NCI-H345 treated with DMSO at 0.1 percent for 48 hours (cell line): ENCODE measurements around the gene PKP1.

Source experiments
- DNase-seq: peaks from one replicate; lab custom pipeline; 2025; ENCODE audit not compliant: unreplicated experiment; lab: John Stamatoyannopoulos, UW

Gene PKP1

DNA sequence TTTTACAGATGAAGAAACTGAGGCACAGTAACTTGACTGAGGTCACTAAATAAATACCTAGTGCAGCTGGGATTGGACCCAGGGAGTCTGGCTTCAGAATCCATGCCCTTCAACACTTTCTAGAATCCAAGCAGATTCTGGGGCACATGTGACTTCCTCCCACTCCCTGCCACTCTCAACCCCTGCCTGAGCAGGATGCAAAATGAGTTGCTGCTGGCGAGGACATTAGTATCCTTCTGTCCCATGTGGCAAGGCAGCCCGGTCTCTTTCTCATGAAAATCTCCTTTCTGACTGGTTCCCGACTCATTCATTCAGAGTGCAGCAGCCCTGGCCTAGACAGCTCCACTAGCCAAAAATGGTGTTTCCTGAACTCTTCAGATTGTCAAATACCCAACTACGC lies 65.8 kb downstream of the PKP1 start:
- no peak for DNase-seq

DNA sequence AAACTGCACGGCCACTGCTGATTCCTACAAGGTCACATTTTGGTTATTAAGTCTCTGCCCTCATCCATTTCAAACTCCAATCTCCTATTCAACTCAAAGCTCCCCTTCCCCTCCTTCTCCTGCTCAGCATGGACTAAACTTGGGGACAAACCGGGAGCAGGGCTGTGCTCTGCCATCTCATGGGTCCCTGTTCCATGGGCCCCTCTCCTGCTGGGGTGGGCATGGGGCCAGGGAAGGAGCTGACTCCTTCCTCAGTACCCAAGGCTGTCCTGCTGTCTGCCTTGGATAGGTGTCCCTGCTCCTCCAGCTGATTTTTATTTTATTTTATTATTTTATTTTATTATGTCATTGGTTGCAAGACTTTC lies 67.0 kb downstream of the PKP1 start:
- DNase-seq, result no peak

DNA sequence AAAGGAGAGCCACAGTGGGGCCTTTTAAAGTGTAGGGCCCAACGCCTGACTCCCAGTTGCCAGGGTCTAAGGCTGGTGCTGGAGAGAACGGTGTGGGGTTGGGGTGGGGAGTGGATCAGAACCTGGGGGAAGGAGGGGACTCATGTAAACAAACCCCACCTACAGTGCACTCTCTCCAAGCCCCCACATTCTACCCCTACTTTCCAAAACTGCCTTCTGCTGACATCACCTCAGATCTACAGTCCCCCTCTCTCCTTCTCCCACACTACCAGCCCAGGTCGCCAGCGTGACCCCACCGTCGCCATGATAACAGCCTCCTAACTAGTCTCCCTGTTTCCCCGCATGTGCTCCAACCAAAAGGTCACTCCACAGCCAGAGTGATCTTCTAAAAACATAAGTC lies 67.6 kb downstream of the PKP1 start:
- no peak for DNase-seq

DNA sequence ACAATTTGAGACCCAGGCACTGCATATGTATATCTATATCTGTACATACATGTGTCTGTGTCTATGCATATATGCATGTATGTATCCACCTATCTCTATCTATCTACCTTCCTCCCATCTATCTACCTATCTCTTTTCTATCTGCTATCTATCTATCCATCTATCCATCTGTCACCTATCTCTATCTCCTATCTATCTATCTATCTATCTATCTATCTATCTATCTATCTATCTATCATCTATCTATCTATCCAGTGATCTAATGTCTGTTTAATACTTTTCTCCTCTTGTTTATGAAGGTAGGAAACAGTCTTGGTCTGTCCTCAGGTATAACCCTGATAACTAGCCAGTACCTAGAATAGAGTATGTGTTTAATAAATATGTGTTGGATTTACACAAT lies 68.3 kb downstream of the PKP1 start:
- DNase-seq, result no peak

DNA sequence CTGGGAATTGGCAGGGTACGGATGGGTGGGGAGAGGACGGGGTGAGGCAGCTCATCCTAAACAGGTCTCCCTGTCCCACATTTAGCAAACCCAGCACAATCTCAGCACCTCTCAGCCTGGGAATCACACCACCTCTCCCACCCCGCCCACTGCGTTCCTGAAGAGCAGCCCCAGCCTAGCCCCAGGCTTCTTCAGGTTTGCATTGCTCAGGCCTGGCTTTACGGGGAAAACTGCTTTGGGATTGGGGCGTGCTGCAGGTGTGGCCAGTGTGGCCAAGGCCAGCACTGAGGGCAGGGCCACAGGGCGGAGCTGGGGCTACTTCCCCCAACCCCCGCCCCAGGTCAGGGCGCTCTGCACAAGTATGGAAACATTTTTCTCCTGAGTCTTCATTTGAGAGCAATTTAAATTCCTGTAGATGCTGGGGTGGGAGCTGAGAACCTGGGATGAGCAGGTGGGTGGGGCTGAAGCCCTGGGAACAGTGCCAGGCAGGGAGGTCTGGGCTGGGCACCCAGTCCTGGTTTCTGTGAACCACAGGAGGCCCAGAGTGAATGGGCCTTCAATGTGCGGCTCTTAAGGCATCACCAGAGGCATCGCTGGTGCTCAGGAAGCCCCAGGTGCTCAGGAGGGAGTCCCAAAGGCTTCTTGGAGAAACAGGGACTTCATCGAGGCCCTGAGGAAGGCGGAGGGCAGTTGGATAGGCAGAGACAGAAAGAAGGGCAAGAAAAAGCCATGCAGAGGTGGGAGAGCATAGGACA lies 70.1 kb downstream of the PKP1 start:
- DNase-seq, result no peak

DNA sequence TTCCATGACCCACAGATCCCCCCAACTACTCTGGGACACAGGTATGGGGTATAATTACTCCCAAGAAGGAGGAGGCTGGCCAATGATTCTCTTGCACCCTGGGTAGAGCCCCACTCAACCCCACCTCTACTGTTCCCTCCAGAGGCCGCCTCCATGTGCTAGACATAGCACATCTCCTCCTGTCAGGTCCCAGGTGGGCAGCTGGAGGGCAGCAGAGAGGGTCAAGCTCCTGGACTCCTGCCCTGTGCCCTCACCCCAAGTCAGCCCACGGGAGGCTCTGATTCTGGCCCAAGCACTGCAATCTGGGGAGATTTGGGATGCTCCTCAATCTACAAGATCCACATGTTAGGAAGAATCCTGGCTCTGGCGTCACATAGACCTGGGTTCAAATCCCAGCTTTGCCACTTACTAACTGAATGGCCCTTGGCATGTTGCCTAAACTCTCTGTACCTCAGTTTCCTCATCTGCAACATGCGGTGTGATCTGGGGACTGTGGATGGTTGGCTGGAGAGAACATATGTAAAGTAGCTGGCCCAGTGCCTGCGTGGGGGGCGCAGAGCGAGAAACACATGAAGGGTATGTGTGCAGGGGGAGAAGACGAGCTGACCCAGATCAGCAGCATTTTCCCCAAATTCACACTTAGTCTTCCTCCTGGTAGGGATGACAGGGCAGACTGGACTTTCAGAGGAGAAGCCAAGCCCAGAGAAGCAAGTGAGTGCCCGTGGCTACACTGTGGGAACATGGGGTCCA lies 71.0 kb downstream of the PKP1 start:
- DNase-seq, result no peak

DNA sequence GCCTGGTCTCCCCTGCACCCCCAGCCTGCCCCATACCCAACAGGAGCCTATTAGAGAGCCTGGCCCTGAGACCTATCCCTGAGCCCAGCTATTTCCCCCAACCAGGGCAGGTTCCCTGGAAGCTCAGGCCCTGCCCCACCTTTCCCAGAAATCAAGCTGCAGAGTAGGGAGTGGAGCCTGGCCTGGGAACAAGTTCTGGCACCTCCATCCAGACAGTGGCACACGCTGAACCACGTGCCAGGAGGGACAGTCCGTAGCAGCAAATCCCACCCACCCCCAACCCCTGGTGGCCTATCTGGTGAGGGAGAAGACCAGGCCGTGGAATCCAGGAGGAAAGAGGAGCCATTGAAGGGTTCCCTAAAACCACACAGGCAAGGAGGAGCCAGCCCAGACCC lies 71.6 kb downstream of the PKP1 start:
- DNase-seq, result no peak

DNA sequence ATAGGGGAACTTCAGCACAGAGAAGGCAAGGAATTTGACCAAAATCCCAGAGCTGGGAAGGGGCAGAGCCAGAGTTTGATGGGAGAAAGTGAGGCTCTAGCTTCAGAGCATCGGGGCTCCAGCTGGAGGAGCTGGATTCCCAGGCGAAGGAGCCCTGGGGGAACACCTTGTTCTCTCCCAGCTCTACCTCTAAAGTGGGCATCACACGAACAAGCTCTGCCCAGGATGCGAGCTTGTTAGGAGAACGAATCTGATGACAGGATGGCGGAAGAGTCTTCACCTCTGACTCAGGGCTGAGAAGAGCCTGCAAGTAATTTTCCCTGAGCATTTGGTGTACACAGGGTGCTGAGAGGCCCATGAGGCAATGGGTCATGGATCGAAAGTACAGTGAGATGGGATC lies 72.2 kb downstream of the PKP1 start:
- no peak for DNase-seq

DNA sequence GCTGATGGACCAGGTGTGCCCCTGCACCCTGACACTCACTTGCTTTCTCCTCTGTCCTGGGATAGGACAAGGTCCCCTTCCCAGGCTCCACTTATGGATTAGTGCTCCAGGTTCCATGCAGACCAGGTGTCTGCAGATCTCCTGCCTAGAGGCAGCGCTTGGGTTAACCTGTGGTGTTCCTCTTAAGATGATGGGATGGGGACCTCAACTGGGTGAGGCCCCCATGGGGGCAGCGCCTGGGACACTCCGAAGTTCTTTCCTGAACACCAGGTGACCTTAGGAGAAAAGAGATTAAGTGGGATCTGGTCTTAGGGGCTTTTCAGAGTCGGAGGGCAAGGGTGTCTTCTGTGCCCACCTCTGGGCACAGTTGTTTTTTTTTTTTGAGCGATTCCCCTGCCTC lies 72.9 kb downstream of the PKP1 start:
- no peak for DNase-seq

DNA sequence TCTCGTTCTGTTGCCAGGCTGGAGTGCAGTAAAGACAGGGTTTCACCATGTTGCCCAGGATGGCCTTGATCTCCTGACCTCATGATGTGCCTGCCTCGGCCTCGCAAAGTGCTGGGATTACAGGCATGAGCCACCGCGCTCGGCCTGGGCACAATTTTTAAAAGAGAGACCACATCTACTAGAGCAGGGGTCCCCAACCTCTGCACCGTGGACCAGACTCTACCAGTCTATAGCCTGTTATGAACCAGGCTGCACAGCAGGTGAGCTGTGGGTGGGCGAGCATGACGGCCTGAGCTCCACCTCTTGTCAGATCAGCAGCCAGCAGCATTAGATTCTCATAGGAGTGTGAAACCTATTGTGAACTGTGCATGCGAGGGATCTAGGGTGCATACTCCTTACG lies 73.4 kb downstream of the PKP1 start:
- DNase-seq, result no peak

DNA sequence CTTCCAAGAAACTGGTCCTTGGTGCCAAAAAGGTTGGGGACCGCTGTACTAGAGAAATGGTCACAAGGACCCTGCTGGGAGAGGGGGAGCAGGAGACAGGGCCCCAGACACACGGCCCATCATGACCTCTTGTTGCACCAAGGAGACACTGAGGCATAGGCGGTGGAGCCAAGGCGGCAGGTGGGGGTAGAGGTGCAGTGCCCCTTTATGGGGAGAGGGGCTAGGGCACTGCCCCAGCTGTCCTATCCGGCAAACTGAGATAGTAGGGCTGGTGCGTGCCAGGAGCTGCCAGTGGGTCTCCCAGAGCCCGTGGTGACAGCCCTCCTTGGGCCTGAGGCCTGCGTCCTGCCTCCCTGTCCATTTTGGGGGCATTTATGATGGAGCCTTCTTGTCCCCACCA lies 73.9 kb downstream of the PKP1 start:
- DNase-seq, result no peak

DNA sequence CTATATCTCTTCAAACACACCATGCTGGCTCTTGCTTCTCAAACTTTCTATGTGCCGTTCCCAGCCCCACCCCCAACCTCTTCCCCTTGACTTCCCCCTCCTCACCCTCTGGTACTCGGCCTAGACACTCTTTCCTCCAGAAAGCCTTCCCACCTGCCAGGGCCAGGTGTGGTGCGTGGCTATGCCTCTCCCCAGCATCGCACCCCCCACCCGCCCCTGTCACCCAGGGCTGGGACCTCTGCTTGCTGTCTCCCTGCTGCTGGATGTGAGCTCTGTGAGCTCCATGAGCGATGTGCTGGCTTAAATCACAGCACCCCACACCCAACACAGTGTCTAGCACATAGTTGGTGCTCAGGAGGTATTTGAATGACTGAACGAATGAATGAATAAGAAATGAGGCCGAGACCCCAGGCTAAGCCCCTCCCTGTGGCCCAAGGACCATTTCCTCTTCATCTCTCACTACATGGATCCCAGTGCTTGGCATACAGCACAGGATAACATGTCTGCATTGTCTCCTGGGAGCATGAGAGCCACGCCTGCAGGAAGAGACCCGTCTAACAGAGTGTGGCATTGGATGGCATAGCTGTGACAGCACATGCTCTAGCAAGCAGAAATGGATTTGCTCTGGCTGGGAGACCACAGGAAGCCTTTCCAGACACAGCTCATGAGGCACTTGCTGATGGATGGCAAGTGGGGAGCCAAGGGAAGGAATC lies 74.5 kb downstream of the PKP1 start:
- DNase-seq, result no peak

DNA sequence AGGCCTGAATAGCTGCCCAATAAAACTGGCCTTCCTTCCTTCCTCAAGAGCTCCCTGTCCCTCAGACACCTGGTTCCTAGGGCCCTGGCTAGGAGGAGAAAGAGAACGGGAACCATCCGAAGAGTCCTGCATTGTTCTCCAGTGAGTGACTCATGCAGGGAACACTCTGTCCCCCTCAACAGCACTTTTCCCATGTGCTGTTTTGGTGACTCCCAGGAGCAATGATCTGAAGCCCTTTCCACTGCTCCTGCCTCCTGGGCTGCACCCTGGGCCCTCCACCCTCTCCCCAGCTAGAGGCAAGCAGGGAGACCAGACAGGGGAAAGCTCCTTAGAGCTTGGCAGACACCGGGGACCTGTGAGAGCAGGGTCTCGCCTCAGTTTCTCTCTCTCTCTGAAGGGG lies 75.3 kb downstream of the PKP1 start:
- DNase-seq, result no peak

DNA sequence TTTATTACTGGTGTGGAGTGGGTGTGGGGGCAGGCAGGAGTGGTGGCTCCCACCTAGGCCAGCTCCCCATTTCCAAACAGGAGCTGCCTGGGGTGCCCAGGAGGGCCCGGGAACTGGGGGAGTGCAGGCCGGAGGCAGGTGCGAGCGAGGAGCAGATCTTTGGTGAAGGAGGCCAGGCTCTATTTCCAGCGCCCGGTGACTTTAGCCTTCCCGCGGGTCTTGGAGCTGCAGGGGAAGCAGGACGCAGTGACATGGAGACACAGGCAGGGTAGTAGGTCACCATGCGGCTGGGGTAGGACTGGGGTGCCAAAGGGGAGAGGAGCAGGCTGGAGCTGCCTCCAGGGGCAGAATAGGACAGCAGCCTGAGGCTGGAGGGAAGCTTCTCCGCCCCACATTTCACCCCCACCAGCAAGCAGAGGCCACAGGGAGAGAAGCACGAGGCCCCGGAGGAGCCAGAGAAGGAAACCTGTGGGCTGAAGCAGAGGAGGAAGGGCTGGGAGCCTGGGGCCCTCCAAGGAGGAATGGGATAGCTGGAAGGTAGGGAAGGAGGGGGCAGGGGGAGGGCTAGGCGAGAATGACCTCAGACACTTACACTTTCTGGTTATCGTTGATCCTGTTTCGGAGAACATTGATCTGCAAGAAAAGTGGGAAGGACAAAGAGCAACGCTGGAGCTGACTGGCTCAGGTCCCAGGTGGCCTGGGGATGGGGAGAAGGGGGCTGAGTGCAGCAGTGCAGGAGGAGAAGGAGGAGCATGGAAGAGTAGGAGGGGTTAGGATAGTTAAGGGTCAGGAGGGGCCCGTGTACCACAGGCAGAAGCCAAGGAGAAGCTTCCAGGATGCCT lies 75.9 kb downstream of the PKP1 start:
- DNase-seq, result no peak

DNA sequence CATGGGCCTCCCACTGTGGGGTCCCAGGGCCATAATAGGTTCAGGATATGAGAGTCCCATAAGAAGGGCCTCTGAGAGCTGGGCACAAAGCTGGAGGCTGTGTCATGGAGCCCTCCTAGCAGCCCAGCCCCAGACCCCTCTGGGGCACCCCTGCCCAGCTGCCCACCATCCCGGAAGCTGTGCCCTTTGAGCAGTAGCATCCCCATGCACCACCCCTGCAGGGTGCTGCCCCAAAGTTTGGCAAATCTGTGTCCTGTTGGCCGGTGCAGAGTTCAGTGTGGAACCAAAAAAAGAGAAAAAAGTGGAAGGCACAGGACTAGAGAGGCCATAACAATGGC lies 76.5 kb downstream of the PKP1 start:
- DNase-seq, result no peak

DNA sequence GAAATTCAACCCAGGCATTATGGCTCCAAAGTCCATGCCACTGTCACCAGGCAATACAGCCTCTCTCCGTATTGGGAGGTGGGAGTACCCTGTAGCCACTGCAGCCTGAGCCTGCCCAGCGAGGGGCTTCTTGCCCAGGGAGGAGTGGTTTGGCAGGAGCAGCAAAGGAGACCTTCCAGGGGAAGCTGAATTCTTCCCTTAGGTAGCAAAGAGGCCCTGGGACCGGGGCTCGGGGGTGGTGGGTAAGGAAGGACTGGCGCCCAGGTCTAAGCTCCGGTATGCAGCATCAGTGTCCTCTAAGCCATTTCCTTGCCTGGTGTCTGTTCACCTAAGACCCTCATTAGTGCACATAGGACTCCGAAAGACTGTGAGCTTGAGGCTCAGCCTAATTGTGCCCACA lies 77.2 kb downstream of the PKP1 start:
- no peak for DNase-seq

DNA sequence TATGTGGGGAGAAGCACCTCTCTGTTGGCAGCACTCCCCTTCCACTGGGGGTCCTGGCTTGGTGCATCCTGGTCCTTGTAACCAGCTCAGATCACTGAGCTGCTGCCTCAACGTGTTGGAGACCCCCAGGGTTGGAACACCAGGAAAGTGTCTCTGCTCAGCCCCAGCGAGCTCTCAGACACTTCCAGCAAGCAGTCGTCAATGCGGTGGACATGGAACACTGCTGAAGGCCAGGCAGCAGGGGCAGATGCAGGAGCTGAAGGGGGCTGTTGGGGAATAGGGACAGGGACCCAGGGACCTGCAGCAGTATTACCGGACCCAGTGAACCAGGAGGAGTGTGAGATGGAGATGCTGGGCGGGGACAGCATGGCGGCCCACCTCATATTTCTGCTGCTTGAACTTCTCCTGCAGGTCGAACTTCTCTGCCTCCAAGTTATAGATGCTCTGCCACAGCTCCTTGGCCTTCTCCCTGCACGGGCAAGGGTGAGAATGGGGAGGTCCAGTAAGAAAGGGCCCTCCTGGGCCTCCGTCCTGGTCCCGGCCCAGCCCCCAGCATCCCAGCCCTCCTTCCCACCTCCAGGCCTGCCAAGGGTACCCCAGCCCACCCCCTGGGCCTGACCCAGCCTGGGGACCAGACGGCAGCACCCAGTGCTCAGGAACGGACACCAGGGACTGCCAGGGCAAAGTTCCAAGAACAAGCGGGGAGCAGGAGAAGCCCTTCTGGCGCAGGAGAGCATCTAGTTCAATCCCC lies 77.8 kb downstream of the PKP1 start:
- DNase-seq, result no peak

DNA sequence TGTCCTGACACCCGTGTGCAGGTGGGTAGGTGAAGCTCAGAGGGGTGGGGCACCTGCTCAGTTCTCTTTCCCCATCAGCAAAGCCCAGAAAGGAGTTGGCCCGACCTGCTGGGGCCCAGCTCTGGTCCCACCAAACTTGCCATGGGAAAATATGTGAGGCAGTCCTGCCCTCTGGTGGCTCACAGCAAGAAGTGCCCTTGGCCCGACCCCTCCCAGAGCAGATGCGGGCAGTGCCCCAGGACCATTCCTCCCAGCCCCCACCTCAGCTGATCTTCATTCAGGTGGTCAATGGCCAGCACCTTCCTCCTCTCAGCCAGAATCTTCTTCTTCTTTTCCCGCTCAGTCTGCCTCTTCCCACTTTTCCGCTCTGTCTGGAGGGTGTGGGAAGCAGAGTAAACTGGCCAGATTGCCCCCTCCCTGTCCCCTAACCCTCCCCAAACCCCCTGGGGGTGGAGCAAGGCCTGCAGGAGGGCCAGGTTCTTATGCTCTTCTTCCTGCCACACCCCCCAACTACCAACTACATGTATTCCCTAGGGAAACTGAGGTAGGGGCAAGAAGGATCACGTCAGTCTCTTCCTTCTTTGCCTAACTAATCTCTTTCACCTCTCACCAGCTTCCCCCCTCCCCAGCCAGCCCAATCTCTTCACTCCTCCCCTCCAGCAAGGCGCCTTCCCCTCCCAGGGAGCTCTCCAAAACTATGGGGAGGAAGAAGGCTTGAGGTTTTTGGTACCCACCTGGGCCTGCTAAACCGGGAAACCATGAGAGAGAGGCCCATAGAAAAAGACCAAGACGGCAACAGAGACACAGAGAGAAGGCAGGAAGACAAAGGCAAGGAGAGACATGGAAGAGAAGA lies 78.6 kb downstream of the PKP1 start:
- DNase-seq, result peak; percentile 17

DNA sequence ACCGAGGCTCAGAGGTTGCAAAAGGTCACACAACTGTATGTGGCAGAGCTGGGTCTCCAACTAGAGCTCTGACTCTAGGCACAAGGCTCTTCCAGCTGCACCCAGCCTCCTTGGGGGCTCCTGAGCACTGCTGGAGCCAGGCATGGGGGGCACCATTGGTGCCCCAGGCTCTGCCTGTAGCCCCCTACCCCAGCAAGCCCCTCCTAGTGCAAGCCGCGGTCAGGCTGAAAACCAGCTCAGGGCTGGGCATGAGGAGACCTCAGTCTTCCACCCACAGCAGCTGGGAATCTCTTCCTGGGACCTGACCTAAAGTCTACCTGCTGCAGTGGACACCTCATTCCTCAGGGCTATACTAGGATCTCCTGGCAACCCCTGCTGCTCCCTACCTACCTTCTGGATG lies 79.6 kb downstream of the PKP1 start:
- DNase-seq, result no peak

DNA sequence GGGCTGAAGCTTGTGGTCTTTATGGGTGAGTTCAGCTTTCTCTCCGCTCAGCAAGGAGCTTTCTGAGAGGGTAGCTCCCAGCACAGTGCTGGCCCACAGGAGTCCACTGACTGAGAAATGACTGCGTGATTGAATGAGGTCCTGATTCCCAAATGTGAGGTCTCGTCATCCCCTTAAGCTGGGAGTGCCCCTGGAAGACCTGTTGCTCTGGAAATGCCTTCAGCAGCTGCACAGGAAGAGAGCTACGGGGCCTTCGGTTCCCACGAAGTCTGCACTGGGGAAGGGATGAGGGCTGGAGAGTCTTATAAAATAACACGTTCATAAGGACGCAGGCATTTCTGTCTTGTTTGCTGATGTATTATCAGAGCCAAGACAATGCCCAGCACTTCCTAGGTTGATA lies 80.2 kb downstream of the PKP1 start:
- no peak for DNase-seq
